Embryonic facial prominence (tissue), 1 donor: ENCODE data around the gene THRB.

Experiments
- DNase-seq: peaks from one replicate; pipeline ENCODE4 v3.0.0-alpha.2; 2016; ENCODE audit errors: extremely low spot score

The THRB gene

GRCh38 chr3:24494618-24495325 lies at the start of gene THRB:
THRB (minus strand) TSS chr3:24494850.
- no peak for DNase-seq

GRCh38 chr3:24541935-24542334 lies 47.3 kb upstream of the THRB start:
- DNase-seq = no peak

GRCh38 chr3:24540821-24541220 lies 46.2 kb upstream of the THRB start:
- no peak for DNase-seq

- no peak for DNase-seq
Measured at GRCh38 chr3:24539699-24540098, 45.0 kb upstream of the THRB start.

GRCh38 chr3:24538891-24539290 lies 44.2 kb upstream of the THRB start:
- no peak for DNase-seq

GRCh38 chr3:24533561-24534193 lies 39.0 kb upstream of the THRB start:
- no peak for DNase-seq

GRCh38 chr3:24530471-24530870 lies 35.8 kb upstream of the THRB start:
- no peak for DNase-seq

GRCh38 chr3:24529210-24529609 lies 34.6 kb upstream of the THRB start:
- DNase-seq = no peak

- DNase-seq = peak; percentile 22
Measured at GRCh38 chr3:24526640-24527212, 32.1 kb upstream of the THRB start.

- DNase-seq = no peak
Measured at GRCh38 chr3:24525557-24525956, 30.9 kb upstream of the THRB start.

GRCh38 chr3:24525022-24525421 lies 30.4 kb upstream of the THRB start:
- no peak for DNase-seq

- DNase-seq = no peak
Measured at GRCh38 chr3:24523988-24524727, 29.5 kb upstream of the THRB start.

- DNase-seq = no peak
Measured at GRCh38 chr3:24523215-24523614, 28.6 kb upstream of the THRB start.

- DNase-seq = no peak
Measured at GRCh38 chr3:24522146-24522579, 27.5 kb upstream of the THRB start.

- no peak for DNase-seq
Measured at GRCh38 chr3:24521420-24522145, 26.9 kb upstream of the THRB start.

- DNase-seq = no peak
Measured at GRCh38 chr3:24520976-24521419, 26.3 kb upstream of the THRB start.

- no peak for DNase-seq
Measured at GRCh38 chr3:24520101-24520495, 25.4 kb upstream of the THRB start.

GRCh38 chr3:24519368-24520100 lies 24.9 kb upstream of the THRB start:
- no peak for DNase-seq

GRCh38 chr3:24518990-24519367 lies 24.3 kb upstream of the THRB start:
- DNase-seq = no peak

GRCh38 chr3:24514119-24514518 lies 19.5 kb upstream of the THRB start:
- DNase-seq = no peak

GRCh38 chr3:24513463-24513862 lies 18.8 kb upstream of the THRB start:
- no peak for DNase-seq
